Psoas muscle (tissue), 8 donors: ENCODE data around the gene CSTF3. TPM values are rescaled to one million over a fixed set of nuclear protein-coding genes. Genes with fewer than 3 reads are reported as not detected.

Source experiments
- ATAC-seq, 4 donors: fragments of 200-7000 bp; cut with Tn5 transposase; one replicate each; pipeline ENCODE4 v1.9.1; 2020; ENCODE audit warnings: moderate library complexity in 3 of 4, mild to moderate bottlenecking in 2 of 4
- DNase-seq, 2 donors: peaks; one replicate each; pipeline ENCODE4 v3.0.0-alpha.2; 2020
- H3K27ac ChIP-seq: fragments of 200-600 bp; one replicate; pipeline ENCODE4 v1.8.0; 2022
- H3K27me3 ChIP-seq, 3 donors: fragments of 200-600 bp in 1 of 3; one replicate each; pipeline versions ENCODE4 v1.6.1 to v1.8.0; 2013 to 2022; ENCODE audit warnings: low read length in 2 of 3, mild to moderate bottlenecking in 2 of 3, moderate library complexity in 1 of 3; ENCODE audit not compliant: insufficient read depth in 3 of 3
- H3K36me3 ChIP-seq, 2 donors: fragments of 200-600 bp in 1 of 2; one replicate each; pipeline versions ENCODE4 v1.6.1 to v1.8.0; 2013 to 2022; ENCODE audit warnings: low read depth in 1 of 2, mild to moderate bottlenecking in 1 of 2, moderate library complexity in 1 of 2; ENCODE audit not compliant: insufficient read depth in 1 of 2
- H3K4me1 ChIP-seq: fragments of 200-600 bp; one replicate; pipeline ENCODE4 v1.8.0; 2022
- H3K4me3 ChIP-seq: fragments of 200-600 bp; one replicate; pipeline ENCODE4 v1.8.0; 2022; ENCODE audit warnings: mild to moderate bottlenecking
- H3K9me3 ChIP-seq: fragments of 200-600 bp; one replicate; pipeline ENCODE4 v1.8.0; 2022
- CTCF ChIP-seq: fragments of 200-600 bp; IDR thresholded peaks from one replicate; pipeline ENCODE4 v1.8.0; 2022; ENCODE audit warnings: antibody characterized with exemption
- WGBS, 3 donors: extraction: QIAGEN DNeasy Blood & Tissue Kit; methylation state at CpG; one replicate each; pipeline versions ENCODE4 v1.1.6 to v1.1.7; 2013; 5-methylcytosine and 5-hydroxymethylcytosine counted together
- intact Hi-C, 2 donors: fragments of 100-400 bp; cut with DNase I; formaldehyde crosslinking; loops; one replicate each; pipeline versions ENCODE4 v1.11.0 to v1.14.2; 2022
- polyA plus RNA-seq, 3 donors: library from polyadenylated mRNA; stranded (reverse); fragments of 200-250 nt; gene quantifications; one replicate each; pipeline ENCODE4 v1.2.3, GENCODE V29; 2013
- total RNA-seq, 4 donors: library from RNA; stranded (reverse); fragmentation: NEBNext Ultra II Directional in 2 of 4; extraction: Animal tissue kit (Norgen Biotek cat#: 25700) in 2 of 4; gene quantifications; one replicate each; pipeline versions ENCODE4 v1.2.1 to v1.2.4, GENCODE V29; 2021 to 2023
- donor health status: healthy with polysubstance abuse.
- donor health status: DM: no; HTN: no; CAD: no; lungs with moderate emphysema.
- donor health status: Bipolar disorder and iron deficiency.
- donor health status: healthy.
- donor health status: DM: yes; HTN: yes; CAD: no.
- donor health status: DM: no; HTN: no; CAD: no.
- donor health status: DM: no; HTN: no; CAD: no.
- donor health status: DM: yes; HTN: yes; CAD: no.

CSTF3 gene
- total and polyA plus RNA-seq, 7 donors, result 10.7 to 32.3 (median 14.4) TPM

- Histone ChIP-seq H3K27ac (no peak overlapping the region), H3K4me3 (no peak overlapping the region), H3K9me3 (no peaks in the 10 kb centered on the region), H3K27me3 (no peaks in the 10 kb centered on the region), H3K36me3 (no peaks in the 10 kb centered on the region), H3K4me1 (no peaks in the 10 kb centered on the region)
- WGBS, 3 donors, result 33 to 38% (median 33%) methylated on average over 1 of the region's 1 CpG
- TF ChIP-seq CTCF, result no peak
- intact Hi-C loops, result no loop called here
- DNase-seq, result no peak
- ATAC-seq, result no peak
Measured at GRCh38 chr11:33185756-33186155, 24.5 kb upstream of the CSTF3 start.

- 23 to 46% (median 32%) methylated on average over 3 of the region's 3 CpGs for WGBS, 3 donors
- intact Hi-C loops, result no loop called here
- H3K9me3 ChIP-seq, result no peaks in the 10 kb centered on the region
- no peaks in the 10 kb centered on the region for H3K4me1 ChIP-seq
- no peak for TF ChIP-seq CTCF
- no peaks in the 10 kb centered on the region for H3K36me3 ChIP-seq
- no peaks in the 10 kb centered on the region for H3K27me3 ChIP-seq
- no peak overlapping the region for H3K27ac ChIP-seq
- DNase-seq (no peak), ATAC-seq (no peak)
- H3K4me3 ChIP-seq, result no peak overlapping the region
Measured at GRCh38 chr11:33182246-33182878, 21.1 kb upstream of the CSTF3 start.

DNA sequence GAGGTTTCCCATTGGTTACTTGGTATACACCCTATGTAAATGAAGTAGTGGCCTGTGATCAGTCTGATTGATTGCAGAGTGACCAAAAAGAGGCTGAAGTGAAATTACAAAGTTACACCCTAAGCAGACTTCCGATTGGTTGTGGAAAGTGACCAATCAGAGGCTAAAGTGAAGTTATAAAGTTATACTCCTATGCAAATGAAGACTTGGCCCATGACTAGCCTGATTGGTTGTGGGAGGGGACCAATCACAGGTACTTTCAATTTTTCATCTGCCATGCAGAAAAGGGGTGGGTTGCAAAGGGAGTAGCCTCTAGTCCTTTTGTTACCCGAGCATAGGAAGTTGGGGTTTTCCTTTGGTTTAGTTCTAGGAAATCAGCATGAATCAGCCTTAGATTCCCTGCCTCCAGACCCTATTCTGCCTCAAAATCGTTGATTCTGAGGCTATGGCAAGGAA is 18.1 kb upstream of the CSTF3 start:
- TF ChIP-seq CTCF, result no peak
- ATAC-seq, result no peak
- Histone ChIP-seq H3K27ac (no peak overlapping the region), H3K36me3 (no peaks in the 10 kb centered on the region), H3K9me3 (no peaks in the 10 kb centered on the region), H3K27me3 (no peaks in the 10 kb centered on the region), H3K4me3 (no peak overlapping the region), H3K4me1 (no peaks in the 10 kb centered on the region)
- intact Hi-C loops, result no loop called here
- WGBS, 3 donors, result 69 to 72% (median 71%) methylated on average over 3 of the region's 3 CpGs
- DNase-seq, result no peak

- intact Hi-C loops, result no loop called here
Measured at GRCh38 chr11:33178443-33179180, 17.3 kb upstream of the CSTF3 start.

More at GRCh38 chr11:33178443-33179180, 17.3 kb upstream of the CSTF3 start:
- Histone ChIP-seq H3K27me3 (no peaks in the 10 kb centered on the region), H3K27ac (no peak overlapping the region), H3K4me3 (no peak overlapping the region), H3K4me1 (peaks cover under 1% of the 10 kb centered on the region), H3K9me3 (no peaks in the 10 kb centered on the region), H3K36me3 (no peaks in the 10 kb centered on the region)
- no peak for TF ChIP-seq CTCF
- ATAC-seq, result no peak
- WGBS, 3 donors, result 52 to 57% (median 57%) methylated on average over 5 of the region's 5 CpGs
- no peak for DNase-seq
